ENCODE results near the gene CREM. TPM values are rescaled to one million over a fixed set of nuclear protein-coding genes. Genes with fewer than 3 reads are reported as not detected.

The CREM gene
- total and polyA plus RNA-seq, 8 donors, result 8.5 to 21.9 (median 12.1) TPM

DNA sequence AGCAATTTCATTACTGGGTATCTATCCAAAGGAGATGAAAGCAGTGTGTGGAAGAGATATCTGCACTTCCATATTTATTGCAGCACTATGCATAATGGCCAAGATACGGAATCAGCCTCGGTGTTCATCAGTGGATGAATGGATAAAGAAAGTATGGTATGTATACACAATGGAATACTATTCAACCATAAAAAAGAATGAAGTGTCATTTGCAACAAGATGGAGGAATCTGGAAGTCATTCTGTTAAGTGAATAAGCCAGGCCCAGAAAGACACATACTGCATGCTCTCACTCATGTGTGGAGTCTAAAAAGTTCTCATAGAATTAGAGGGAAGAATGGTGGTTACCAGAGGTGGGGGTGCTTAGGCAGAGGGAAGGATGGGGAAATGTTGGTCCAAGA, 35.3 kb downstream of the CREM start:
- no peaks in the 10 kb centered on the region for H3K36me3 ChIP-seq
- H3K27ac ChIP-seq, result no peak overlapping the region
- FAIRE-seq (no peak), ATAC-seq (no peak), DNase-seq (no peak)
- TF ChIP-seq CTCF (IDR thresholded peaks at IDR 0.05), result no peak
- intact Hi-C loops (cut with DNase I), result no loop called here
- H3K4me3 ChIP-seq, result no peak overlapping the region
- no peaks in the 10 kb centered on the region for H3K4me1 ChIP-seq
- WGBS, 2 donors, result 98 to 99% methylated on average over 2 of the region's 2 CpGs
- no peaks in the 10 kb centered on the region for H3K9me3 ChIP-seq
- H3K27me3 ChIP-seq, result no peaks in the 10 kb centered on the region

- Histone ChIP-seq H3K4me1 (no peaks in the 10 kb centered on the region), H3K36me3 (no peaks in the 10 kb centered on the region), H3K27me3 (no peaks in the 10 kb centered on the region), H3K27ac (no peak overlapping the region), H3K4me3 (no peak overlapping the region), H3K9me3 (no peaks in the 10 kb centered on the region)
- ATAC-seq, result no peak
- 89 to 94% methylated on average over 4 of the region's 4 CpGs for WGBS, 2 donors
- DNase-seq, result no peak
- no peak for FAIRE-seq
- TF ChIP-seq CTCF (IDR thresholded peaks at IDR 0.05), result no peak
- intact Hi-C loops (cut with DNase I), result no loop called here
Observed at GRCh38 chr10:35165136-35165535, 38.5 kb downstream of the CREM start.

DNA sequence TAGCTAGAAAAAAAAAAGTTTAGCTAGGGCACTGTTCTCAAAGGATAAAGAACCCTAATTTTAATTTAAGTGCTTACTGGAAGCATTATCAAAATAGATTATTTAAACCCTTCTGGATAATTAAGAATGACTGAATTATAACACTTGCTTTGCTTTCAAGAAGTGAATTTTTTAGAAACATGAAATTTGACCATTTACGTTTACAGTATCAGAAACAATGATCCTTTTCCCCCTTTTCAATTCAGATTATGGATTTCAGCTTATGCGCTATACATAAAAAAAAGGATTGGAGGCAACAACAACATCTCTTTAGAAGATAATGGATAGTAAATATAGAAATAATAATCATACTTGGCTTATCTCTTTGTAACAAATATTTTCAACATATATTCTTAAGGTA, 39.2 kb downstream of the CREM start:
- FAIRE-seq (no peak), DNase-seq (no peak), ATAC-seq (no peak)
- WGBS, 2 donors, result 94 to 98% methylated on average over 2 of the region's 2 CpGs
- H3K27me3 ChIP-seq, result no peaks in the 10 kb centered on the region
- no peaks in the 10 kb centered on the region for H3K4me1 ChIP-seq
- intact Hi-C loops (cut with DNase I), result no loop called here
- H3K27ac ChIP-seq, result no peak overlapping the region
- no peaks in the 10 kb centered on the region for H3K36me3 ChIP-seq
- no peak overlapping the region for H3K4me3 ChIP-seq
- no peaks in the 10 kb centered on the region for H3K9me3 ChIP-seq
- no peak for TF ChIP-seq CTCF (IDR thresholded peaks at IDR 0.05)

DNA sequence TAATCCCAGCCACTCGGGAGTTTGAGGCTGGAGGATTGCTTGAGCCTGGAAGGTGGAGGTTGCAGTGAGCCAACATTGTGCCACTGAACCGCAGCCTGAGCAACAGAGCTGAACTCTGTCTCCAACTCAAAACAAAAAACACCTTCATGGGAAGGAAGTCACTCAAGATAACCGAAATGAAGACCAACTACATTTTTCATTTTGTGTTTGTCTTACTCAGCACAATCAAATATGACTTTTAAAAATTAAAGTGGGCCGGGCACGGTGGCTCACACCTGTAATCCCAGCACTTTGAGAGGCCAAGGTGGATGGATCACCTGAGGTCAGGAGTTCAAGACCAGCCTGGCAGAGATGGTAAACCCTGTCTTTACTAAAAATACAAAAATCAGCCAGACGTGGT, 40.0 kb downstream of the CREM start:
- no peaks in the 10 kb centered on the region for H3K27me3 ChIP-seq
- no peak for TF ChIP-seq CTCF (IDR thresholded peaks at IDR 0.05)
- no peaks in the 10 kb centered on the region for H3K36me3 ChIP-seq
- ATAC-seq, result no peak
- H3K27ac ChIP-seq, result no peak overlapping the region
- 93 to 94% methylated on average over 6 of the region's 6 CpGs for WGBS, 2 donors
- H3K4me1 ChIP-seq, result no peaks in the 10 kb centered on the region
- no peaks in the 10 kb centered on the region for H3K9me3 ChIP-seq
- no peak overlapping the region for H3K4me3 ChIP-seq
- no peak for FAIRE-seq
- no peak for DNase-seq
- intact Hi-C loops (cut with DNase I), result no loop called here

GRCh38 chr10:35167342-35167741, 40.7 kb downstream of the CREM start:
- WGBS, 2 donors, result 90 to 96% methylated on average over 2 of the region's 2 CpGs
- Histone ChIP-seq H3K4me1 (peaks cover 0 to 1% (median 0%) of the 10 kb centered on the region in 3 donors), H3K9me3 (no peaks in the 10 kb centered on the region), H3K27me3 (no peaks in the 10 kb centered on the region), H3K4me3 (no peak overlapping the region), H3K27ac (no peak overlapping the region), H3K36me3 (no peaks in the 10 kb centered on the region)
- DNase-seq (no peak), ATAC-seq (no peak), FAIRE-seq (no peak)
- no peak for TF ChIP-seq CTCF (IDR thresholded peaks at IDR 0.05)
- intact Hi-C loops (cut with DNase I), result no loop called here
